H1 (cell line): ENCODE data around the gene TNNC1. TPM values are rescaled to one million over a fixed set of nuclear protein-coding genes. Genes with fewer than 3 reads are reported as not detected.

Experiments used
- CHD7 ChIP-seq: fragments of 300-600 bp; sonication (generic); IDR thresholded peaks from 2 replicates; pipeline ENCODE4 v1.7.1; 2012; ENCODE audit warnings: low read length, moderate library complexity, mild to moderate bottlenecking, inconsistent platforms; ENCODE audit not compliant: insufficient replicate concordance
- polyA plus RNA-seq, 7 experiments: library from polyadenylated mRNA; depleted of rRNA in 3 of 7; stranded (reverse) in 5 of 7; unstranded in 2 of 7; fragments of >200 nt in 5 of 7; fragments of 200-250 nt in 2 of 7; gene quantifications; 1 replicate in 5 of 7; 2 replicates in 1 of 7; 4 replicates in 1 of 7; pipeline versions ENCODE4 v1.2.1 to v1.2.3, GENCODE V29; 2011 to 2013; ENCODE audit warnings: missing spikeins in 2 of 7, mixed read lengths in 2 of 7
- total RNA-seq: library from RNA; stranded (reverse); fragmentation: NEBNext Ultra II Directional; extraction: Animal tissue kit (Norgen Biotek cat#: 25700); gene quantifications from 2 replicates; pipeline ENCODE4 v1.2.1, GENCODE V29; 2021

Gene TNNC1
- total and polyA plus RNA-seq, 2 of the 8 experiments (the other 6 are each of a cell fraction or from before 2014, with no cell fraction given) = 5.8 to 16.4 TPM

DNA sequence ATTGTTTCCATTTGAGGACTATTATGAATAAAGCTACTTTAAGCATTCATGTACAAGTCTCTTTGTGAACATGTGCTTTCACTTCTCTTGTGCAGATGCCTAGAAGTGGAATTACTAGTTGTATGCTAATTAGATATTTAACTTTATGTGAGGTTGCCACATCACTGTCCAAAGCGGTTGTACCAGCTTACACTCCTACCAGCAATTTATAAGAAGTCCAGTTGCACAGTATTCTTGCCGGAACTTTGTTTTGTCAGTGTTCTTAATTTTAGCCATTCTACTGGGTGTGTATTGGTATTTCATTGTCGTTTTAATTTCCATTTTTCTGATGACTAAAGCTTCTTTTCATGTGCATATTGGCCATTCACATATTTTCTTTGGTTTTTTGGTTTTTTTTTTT lies 38.0 kb downstream of the TNNC1 start (continued):
- TF ChIP-seq CHD7 = no peak
